Skin epidermis (tissue), 12 donors: ENCODE measurements around the gene GTF3C1.

Experiments used
- H3K27ac ChIP-seq, 21 experiments: fragments of 200-600 bp; sonication (generic) in 11 of 21; one replicate each; pipeline ENCODE4 v1.5.0; 2020; ENCODE audit warnings: mild to moderate bottlenecking in 3 of 21, inconsistent platforms in 2 of 21, moderate library complexity in 2 of 21
- H3K4me3 ChIP-seq, 7 experiments: fragments of 200-600 bp; sonication (generic) in 2 of 7; one replicate each; pipeline ENCODE4 v1.5.0; 2020; ENCODE audit warnings: inconsistent platforms in 2 of 7, mild to moderate bottlenecking in 2 of 7, moderate library complexity in 1 of 7

Gene GTF3C1

DNA sequence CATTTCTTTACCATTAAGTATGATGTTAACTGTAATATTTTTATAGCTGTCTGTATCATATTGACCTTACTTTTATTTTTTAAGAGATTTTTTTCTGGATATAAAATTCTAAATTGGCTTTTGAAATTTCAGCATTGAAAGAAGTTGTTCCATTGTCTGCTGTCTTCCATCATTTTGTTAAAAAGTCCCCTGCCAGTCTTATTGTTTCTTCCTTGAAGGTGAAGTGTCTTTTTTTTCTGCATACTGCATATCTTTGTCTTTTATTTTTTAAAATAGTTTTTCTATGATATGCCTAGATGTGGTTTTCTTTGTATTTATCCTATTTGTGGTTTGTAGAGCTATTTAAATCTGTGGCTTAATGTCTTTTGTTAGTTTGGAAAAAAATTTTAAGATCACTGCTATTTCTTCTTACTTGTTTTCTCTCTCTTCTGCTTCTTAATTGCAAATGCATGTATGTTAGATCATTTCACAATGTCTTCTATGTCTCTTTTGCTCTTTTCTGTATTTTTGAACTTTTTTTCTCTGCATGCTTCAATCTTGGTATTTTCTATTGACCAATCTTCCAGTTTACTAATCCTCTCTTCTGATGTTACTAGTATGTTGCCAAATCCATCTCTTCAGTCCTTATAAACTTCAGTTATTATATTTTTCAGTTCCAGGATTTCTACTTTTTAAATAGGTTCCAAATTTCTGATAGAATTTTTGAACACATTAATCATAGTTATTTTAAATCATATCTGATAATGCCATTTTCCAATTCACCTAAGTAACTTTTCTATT lies 127.6 kb downstream of the GTF3C1 start:
- Histone ChIP-seq H3K27ac (no peak overlapping the region), H3K4me3 (no peak overlapping the region)

DNA sequence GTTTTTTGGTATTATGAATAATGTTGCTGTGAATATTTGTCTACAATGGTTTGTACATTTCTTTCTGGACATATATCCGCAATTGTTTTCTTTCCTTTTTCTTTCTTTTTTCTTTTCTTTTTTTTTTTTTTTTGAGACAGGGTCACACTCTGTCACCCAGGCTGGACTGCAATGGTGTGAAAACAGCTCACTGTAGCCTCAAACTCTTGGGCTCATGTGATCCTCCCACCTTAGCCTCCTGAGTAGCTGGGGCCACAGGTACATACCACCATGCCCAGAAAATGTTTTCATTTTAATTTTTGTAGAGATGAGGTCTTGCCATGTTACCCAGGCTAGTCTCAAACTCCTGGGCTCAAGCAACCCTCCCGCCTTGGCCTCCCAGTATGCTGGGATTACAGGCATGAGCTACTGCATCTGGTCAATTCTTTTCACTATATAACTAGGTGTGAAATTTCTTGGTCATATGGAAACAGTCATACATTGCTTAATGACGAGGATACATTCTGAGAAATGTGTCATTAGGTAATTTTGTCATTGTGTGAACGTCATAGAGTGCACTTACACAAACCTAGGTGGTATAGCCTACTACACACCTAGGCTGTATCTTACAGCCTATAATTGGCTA lies 132.6 kb downstream of the GTF3C1 start:
- no peak overlapping the region for H3K4me3 ChIP-seq
- H3K27ac ChIP-seq: no peak overlapping the region

DNA sequence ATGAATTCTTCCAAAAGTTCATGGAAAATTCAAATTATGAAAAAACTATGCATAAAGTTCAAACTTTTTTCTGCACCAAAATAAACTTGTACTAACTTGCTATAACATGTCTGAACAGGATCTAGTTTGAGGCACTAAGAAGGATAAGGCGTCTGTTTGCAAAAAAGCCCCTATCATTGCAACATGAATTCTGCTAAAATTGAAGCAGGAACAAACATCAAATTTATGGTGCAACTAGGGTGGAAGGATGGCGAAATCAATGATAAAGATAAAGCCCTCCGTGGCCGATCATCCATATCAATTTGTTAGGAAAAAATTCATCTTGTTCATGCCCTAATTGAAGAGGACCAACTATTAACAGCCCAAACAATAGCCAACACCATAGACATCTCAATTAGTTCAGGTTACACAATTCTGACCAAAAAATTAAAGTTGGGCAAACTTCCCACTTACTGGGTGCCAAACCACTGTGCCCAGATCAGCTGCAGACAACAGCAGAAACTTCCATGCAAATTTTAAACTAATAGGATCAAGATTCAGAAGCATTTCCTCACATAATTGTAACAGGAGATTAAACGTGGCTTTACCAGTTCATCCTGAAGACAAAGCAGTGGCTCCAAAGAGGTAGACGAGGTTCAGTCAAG lies 134.8 kb downstream of the GTF3C1 start:
- H3K4me3 ChIP-seq: no peak overlapping the region
- no peak overlapping the region for H3K27ac ChIP-seq

DNA sequence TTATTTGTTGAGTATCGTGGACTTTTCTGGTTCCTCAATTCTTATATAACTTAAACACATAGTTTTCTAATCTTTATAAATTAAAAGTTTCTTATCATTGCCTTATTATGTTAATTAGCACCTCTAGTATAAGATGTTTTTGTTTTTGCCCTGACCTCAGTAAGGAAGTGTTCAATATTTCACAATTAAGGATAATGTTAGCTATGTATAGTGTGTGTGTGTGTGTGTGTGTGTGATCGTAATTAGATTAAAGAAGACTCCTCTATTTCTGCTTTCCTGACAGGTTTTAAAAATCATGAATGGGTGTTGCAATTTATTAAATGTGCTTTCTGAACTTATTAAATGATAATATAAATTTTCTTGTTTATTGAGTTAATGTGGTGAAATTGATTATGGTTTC lies 135.8 kb downstream of the GTF3C1 start:
- no peak overlapping the region for H3K27ac ChIP-seq
- no peak overlapping the region for H3K4me3 ChIP-seq

DNA sequence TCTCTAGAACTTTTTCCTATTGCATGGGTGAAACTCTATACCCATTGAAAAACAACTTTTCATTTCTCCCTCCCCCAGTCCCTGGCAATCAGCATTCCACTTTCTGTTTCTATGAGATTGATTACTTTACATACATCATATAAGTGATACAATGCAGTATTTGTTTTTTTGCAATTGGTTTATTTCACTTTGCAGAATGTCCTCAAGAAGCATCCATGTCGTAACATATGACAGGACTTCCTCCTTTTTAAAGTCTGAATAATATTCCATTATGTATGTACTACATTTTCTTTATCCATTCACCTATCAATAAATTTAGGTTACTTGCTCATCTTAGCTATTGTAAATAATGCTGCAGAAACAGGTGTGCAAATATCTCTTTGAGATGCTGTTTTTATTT lies 139.0 kb downstream of the GTF3C1 start:
- H3K4me3 ChIP-seq: no peak overlapping the region
- H3K27ac ChIP-seq: no peak overlapping the region
